Activated naive CD4-positive, alpha-beta T cell treated with anti-CD3 and anti-CD28 coated beads for 36 hours (primary cell): Measurements from ENCODE around the gene NUP188. TPM values are rescaled to one million over a fixed set of nuclear protein-coding genes. Genes with fewer than 3 reads are reported as not detected.

Experiments used
- CTCF ChIA-PET: fragments of 350-600 bp; sonication (Branson Sonifier 250); formaldehyde crosslinking; loops from one replicate; lab custom pipeline; 2021; ENCODE audit warnings: antibody characterized with exemption; lab: Charles Lee
- DNase-seq: peaks from one replicate; pipeline ENCODE4 v3.0.0-alpha.2; 2020
- H3K27ac Mint-ChIP-seq: one replicate; pipeline ENCODE4 v1.8.0; 2021; ENCODE audit warnings: mild to moderate bottlenecking, mixed read lengths
- H3K27me3 Mint-ChIP-seq: one replicate; pipeline ENCODE4 v1.8.0; 2021; ENCODE audit warnings: low read depth, mixed read lengths
- H3K36me3 Mint-ChIP-seq: one replicate; pipeline ENCODE4 v1.8.0; 2021; ENCODE audit warnings: low read depth, mixed read lengths
- H3K4me1 Mint-ChIP-seq: one replicate; pipeline ENCODE4 v1.8.0; 2021; ENCODE audit warnings: low read depth, mixed read lengths
- H3K4me3 Mint-ChIP-seq: one replicate; pipeline ENCODE4 v1.8.0; 2021; ENCODE audit warnings: mild to moderate bottlenecking, moderate library complexity, mixed read lengths
- H3K9me3 Mint-ChIP-seq: one replicate; pipeline ENCODE4 v1.8.0; 2021; ENCODE audit warnings: mixed read lengths
- intact Hi-C: fragments of 100-400 bp; cut with micrococcal nuclease; formaldehyde crosslinking; loops from one replicate; pipeline ENCODE4 v1.15.1; 2023
- total RNA-seq, 2 experiments: library from RNA; stranded (reverse); gene quantifications; one replicate each; pipeline ENCODE4 v1.2.3, GENCODE V29; 2021

Gene NUP188
- total RNA-seq, 2 experiments from 2014 or later: 101 to 112 TPM

GRCh38 chr9:128969491-128969890 lies 22.0 kb downstream of the NUP188 start:
- Mint-ChIP-seq H3K27ac (no peak overlapping the region), H3K27me3 (no peaks in the 10 kb centered on the region), H3K4me1 (peaks cover 3% of the 10 kb centered on the region), H3K4me3 (no peak overlapping the region), H3K9me3 (no peaks in the 10 kb centered on the region), H3K36me3 (peaks cover 43% of the 10 kb centered on the region)
- no peak for DNase-seq
- intact Hi-C loops: no loop called here
- CTCF ChIA-PET: interaction anchor here (1.0 kb wide), 1 partner anchor 13 kb away, joined by 3 read pairs; no protein-coding TSS in a partner anchor

GRCh38 chr9:128972956-128973355 lies 25.5 kb downstream of the NUP188 start:
- Mint-ChIP-seq H3K9me3 (no peaks in the 10 kb centered on the region), H3K4me3 (no peak overlapping the region), H3K27me3 (no peaks in the 10 kb centered on the region), H3K27ac (no peak overlapping the region), H3K36me3 (peaks cover 53% of the 10 kb centered on the region), H3K4me1 (no peaks in the 10 kb centered on the region)
- no peak for DNase-seq
- intact Hi-C loops: no loop called here
- CTCF ChIA-PET: interaction anchor here (0.9 kb wide), 1 partner anchor 33 kb away, joined by 5 read pairs; no protein-coding TSS in a partner anchor

DNA sequence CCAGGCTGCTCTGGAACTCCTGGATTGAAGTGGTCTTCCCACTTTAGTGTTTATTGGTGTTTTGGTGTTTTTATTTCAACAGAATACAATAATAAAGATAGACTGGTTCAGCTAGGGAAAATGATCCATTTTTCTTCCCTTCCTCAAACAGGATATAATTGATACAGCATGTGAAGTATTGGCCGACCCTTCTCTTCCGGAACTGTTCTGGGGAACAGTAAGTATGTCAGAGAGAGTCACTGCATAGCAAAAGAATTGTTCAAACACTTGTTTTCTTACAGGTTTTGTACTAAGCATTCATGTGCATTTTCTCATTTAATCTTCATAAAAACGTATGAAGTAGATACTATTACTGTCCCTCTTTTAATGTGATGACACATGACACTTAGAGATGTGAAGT lies 31.6 kb downstream of the NUP188 start:
- no peaks in the 10 kb centered on the region for H3K4me1 Mint-ChIP-seq
- no peak overlapping the region for H3K4me3 Mint-ChIP-seq
- H3K9me3 Mint-ChIP-seq: no peaks in the 10 kb centered on the region
- CTCF ChIA-PET: no interaction called here
- no peak overlapping the region for H3K27ac Mint-ChIP-seq
- peaks cover 50% of the 10 kb centered on the region for H3K36me3 Mint-ChIP-seq
- no peaks in the 10 kb centered on the region for H3K27me3 Mint-ChIP-seq
- no peak for DNase-seq
- intact Hi-C loops: no loop called here

DNA sequence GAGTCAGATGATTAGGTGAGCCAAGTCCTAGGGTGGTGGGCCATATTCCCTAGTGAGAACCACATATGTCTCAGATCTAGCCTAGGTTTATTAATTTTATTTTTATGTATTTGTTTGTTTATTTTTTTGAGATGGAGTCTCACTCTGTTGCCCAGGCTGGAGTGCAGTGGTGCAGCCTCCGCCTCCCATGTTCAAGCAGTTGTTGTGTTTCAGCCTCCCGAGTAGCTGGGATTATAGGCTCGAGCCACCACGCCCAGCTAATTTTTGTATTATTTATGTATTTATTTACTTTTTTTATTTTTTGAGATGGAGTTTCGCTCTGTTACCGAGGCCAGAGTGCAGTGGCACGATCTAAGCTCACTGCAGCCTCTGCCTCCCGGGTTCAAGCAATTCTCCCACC lies 36.0 kb downstream of the NUP188 start:
- Mint-ChIP-seq H3K27me3 (no peaks in the 10 kb centered on the region), H3K27ac (no peak overlapping the region), H3K4me3 (no peak overlapping the region), H3K4me1 (no peaks in the 10 kb centered on the region), H3K36me3 (peaks cover 50% of the 10 kb centered on the region), H3K9me3 (no peaks in the 10 kb centered on the region)
- DNase-seq: no peak
- intact Hi-C loops: no loop called here
- CTCF ChIA-PET: no interaction called here

- Mint-ChIP-seq H3K9me3 (no peaks in the 10 kb centered on the region), H3K4me3 (no peak overlapping the region), H3K27me3 (no peaks in the 10 kb centered on the region), H3K4me1 (no peaks in the 10 kb centered on the region), H3K36me3 (peaks cover 41% of the 10 kb centered on the region), H3K27ac (no peak overlapping the region)
- CTCF ChIA-PET: no interaction called here
- DNase-seq: no peak
- intact Hi-C loops: no loop called here
These were observed 39.2 kb downstream of the NUP188 start for GRCh38 chr9:128986671-128987070.

- H3K27me3 Mint-ChIP-seq: no peaks in the 10 kb centered on the region
- H3K4me1 Mint-ChIP-seq: no peaks in the 10 kb centered on the region
- H3K4me3 Mint-ChIP-seq: no peak overlapping the region
- H3K27ac Mint-ChIP-seq: no peak overlapping the region
- no peaks in the 10 kb centered on the region for H3K9me3 Mint-ChIP-seq
- H3K36me3 Mint-ChIP-seq: peaks cover 37% of the 10 kb centered on the region
- intact Hi-C loops: no loop called here
- DNase-seq: no peak
- CTCF ChIA-PET: no interaction called here
These were observed 40.3 kb downstream of the NUP188 start for GRCh38 chr9:128987805-128988204.

GRCh38 chr9:128992995-128993394 lies 45.5 kb downstream of the NUP188 start:
- peaks cover 37% of the 10 kb centered on the region for H3K36me3 Mint-ChIP-seq

GRCh38 chr9:128995791-128996190 lies 48.3 kb downstream of the NUP188 start:
- Mint-ChIP-seq H3K4me1 (peaks cover 20% of the 10 kb centered on the region), H3K9me3 (no peaks in the 10 kb centered on the region), H3K27ac (no peak overlapping the region), H3K4me3 (no peak overlapping the region), H3K36me3 (peaks cover 44% of the 10 kb centered on the region), H3K27me3 (no peaks in the 10 kb centered on the region)
- DNase-seq: no peak
- CTCF ChIA-PET: interaction anchor here (0.6 to 0.7 kb wide), 3 partner anchors 183 to 742 kb away, joined by 3 to 6 read pairs (median 3); no protein-coding TSS in a partner anchor
- intact Hi-C loops: no loop called here

More at GRCh38 chr9:128992995-128993394, 45.5 kb downstream of the NUP188 start:
- Mint-ChIP-seq H3K4me1 (peaks cover 12% of the 10 kb centered on the region), H3K9me3 (no peaks in the 10 kb centered on the region), H3K4me3 (no peak overlapping the region), H3K27me3 (no peaks in the 10 kb centered on the region), H3K27ac (no peak overlapping the region)
- CTCF ChIA-PET: interaction anchor here (0.6 kb wide), 1 partner anchor 525 kb away, joined by 5 read pairs; no protein-coding TSS in a partner anchor
- intact Hi-C loops: no loop called here
- no peak for DNase-seq

DNA sequence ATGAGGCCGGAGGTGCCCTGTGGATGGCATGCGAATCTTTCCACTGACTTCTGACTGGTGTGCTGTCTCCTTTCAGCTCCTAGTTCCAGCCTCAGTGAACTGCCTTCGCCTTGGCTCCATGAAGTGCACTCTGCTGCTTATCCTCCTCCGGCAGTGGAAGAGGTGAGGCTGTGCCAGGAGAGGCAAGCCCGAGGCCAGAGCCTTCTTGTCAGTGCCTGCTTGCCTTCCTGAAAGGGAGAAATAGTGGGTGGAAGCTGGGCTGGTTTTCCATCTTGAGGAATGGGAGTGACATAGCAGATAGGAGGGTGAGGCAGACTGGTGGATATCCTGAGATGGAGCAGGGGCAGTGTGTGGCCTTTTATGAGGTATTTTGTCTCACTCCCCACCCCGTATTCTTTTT lies 51.0 kb downstream of the NUP188 start:
- H3K4me1 Mint-ChIP-seq: peaks cover 20% of the 10 kb centered on the region
- H3K27me3 Mint-ChIP-seq: no peaks in the 10 kb centered on the region
- intact Hi-C loops: no loop called here
- H3K27ac Mint-ChIP-seq: no peak overlapping the region
- H3K4me3 Mint-ChIP-seq: no peak overlapping the region
- H3K9me3 Mint-ChIP-seq: no peaks in the 10 kb centered on the region
- H3K36me3 Mint-ChIP-seq: peaks cover 53% of the 10 kb centered on the region
- CTCF ChIA-PET: interaction anchor here (0.5 to 1.4 kb wide), 2 partner anchors 9 to 337 kb away, joined by 3 to 4 read pairs; no protein-coding TSS in a partner anchor
- DNase-seq: no peak

GRCh38 chr9:128999581-129000206 lies 52.2 kb downstream of the NUP188 start:
- CTCF ChIA-PET: no interaction called here
- peaks cover 44% of the 10 kb centered on the region for H3K36me3 Mint-ChIP-seq
- H3K4me1 Mint-ChIP-seq: peaks cover 15% of the 10 kb centered on the region
- peak overlapping the region; percentile 78 for H3K27ac Mint-ChIP-seq
- no peak overlapping the region for H3K4me3 Mint-ChIP-seq
- no peaks in the 10 kb centered on the region for H3K9me3 Mint-ChIP-seq
- intact Hi-C loops: no loop called here
- DNase-seq: peak; percentile 37
- H3K27me3 Mint-ChIP-seq: no peaks in the 10 kb centered on the region

DNA sequence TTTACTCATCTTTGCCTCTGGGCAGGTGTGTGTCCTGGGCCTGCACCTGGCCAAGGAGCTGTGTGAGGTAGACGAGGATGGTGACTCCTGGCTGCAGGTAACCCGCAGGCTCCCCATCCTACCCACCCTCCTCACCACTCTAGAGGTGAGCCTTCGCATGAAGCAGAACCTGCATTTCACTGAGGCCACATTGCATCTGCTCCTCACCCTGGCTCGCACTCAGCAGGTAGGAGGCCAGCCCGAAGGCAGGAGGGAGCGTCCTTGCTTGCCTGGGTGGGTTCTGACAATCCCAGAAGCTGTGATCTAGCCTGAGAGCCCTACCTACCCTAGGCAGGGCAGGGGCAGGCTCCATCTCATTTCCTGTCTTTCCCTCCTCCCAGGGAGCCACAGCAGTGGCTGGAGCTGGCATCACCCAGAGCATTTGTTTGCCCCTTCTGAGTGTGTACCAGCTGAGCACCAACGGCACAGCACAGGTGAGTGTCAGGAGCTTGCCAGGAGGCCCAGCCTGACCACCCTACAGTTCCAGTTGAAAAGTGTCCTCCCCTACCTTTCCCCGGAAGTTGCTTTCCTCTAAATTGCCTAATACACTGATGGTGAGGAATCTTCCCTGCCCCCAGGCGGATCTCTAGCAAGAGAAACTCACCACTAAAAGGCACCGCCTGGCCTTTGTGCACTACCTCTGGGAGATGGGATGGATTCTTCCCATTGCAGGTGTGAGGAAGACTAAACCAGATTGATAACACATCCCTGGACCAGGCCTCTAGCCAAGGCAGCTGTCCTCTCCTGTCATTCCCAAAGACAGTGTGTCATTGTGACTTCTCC lies 54.2 kb downstream of the NUP188 start:
- Mint-ChIP-seq H3K4me3 (no peak overlapping the region), H3K4me1 (peaks cover 8% of the 10 kb centered on the region), H3K27me3 (no peaks in the 10 kb centered on the region), H3K9me3 (no peaks in the 10 kb centered on the region), H3K27ac (peak overlapping the region; percentile 46), H3K36me3 (peaks cover 47% of the 10 kb centered on the region)
- DNase-seq: no peak
- CTCF ChIA-PET: no interaction called here
- intact Hi-C loops: no loop called here

GRCh38 chr9:129002992-129003391 lies 55.5 kb downstream of the NUP188 start:
- no peak overlapping the region for H3K27ac Mint-ChIP-seq
- peaks cover 43% of the 10 kb centered on the region for H3K36me3 Mint-ChIP-seq
- CTCF ChIA-PET: no interaction called here
- no peak for DNase-seq
- intact Hi-C loops: no loop called here
- no peaks in the 10 kb centered on the region for H3K27me3 Mint-ChIP-seq
- H3K4me1 Mint-ChIP-seq: peaks cover 8% of the 10 kb centered on the region
- no peak overlapping the region for H3K4me3 Mint-ChIP-seq
- no peaks in the 10 kb centered on the region for H3K9me3 Mint-ChIP-seq
